BJ (cell line): ENCODE data around the gene AGAP1. TPM values are rescaled to one million over a fixed set of nuclear protein-coding genes. Genes with fewer than 3 reads are reported as not detected.

ENCODE experiments used
- CTCF ChIA-PET: fragments of 350-600 bp; formaldehyde crosslinking; extraction: SDS; loops from one replicate; lab custom pipeline; 2021; ENCODE audit warnings: antibody characterized with exemption, inconsistent platforms; lab: Yijun Ruan, JAX
- POLR2A ChIA-PET: fragments of 300-600 bp; sonication (Branson Sonifier 250); formaldehyde crosslinking; extraction: SDS; loops from one replicate; lab custom pipeline; 2021; ENCODE audit warnings: antibody characterized with exemption; lab: Charles Lee
- DNase-seq: peaks from one replicate; pipeline ENCODE4 v3.0.0-alpha.2; 2011; ENCODE audit warnings: low read depth
- H3K27me3 ChIP-seq: 2 replicates; pipeline ENCODE4 v1.6.0; 2011; ENCODE audit warnings: low read length; ENCODE audit not compliant: control insufficient read depth, insufficient read depth
- H3K36me3 ChIP-seq: 2 replicates; pipeline ENCODE4 v1.5.1; 2011; ENCODE audit warnings: low read length; ENCODE audit not compliant: control insufficient read depth, insufficient read depth
- H3K4me3 ChIP-seq: 2 replicates; pipeline ENCODE4 v1.5.1; 2011; ENCODE audit warnings: low read depth, mild to moderate bottlenecking, control low read depth, low read length
- polyA plus RNA-seq: library from polyadenylated mRNA; depleted of rRNA; stranded (reverse); fragments of >200 nt; gene quantifications from 2 replicates; pipeline ENCODE4 v1.2.3, GENCODE V29; 2011
- TF ChIP-seq, protein P1 (sequence below): IDR thresholded peaks from 2 replicates; pipeline ENCODE4 v1.5.1; 2011; ENCODE audit warnings: low read depth, mild to moderate bottlenecking, control low read depth, inconsistent platforms, low read length, moderate library complexity; ENCODE audit not compliant: insufficient read depth

AGAP1 gene
- polyA plus RNA-seq, 1 experiment, result 14.9 TPM

DNA sequence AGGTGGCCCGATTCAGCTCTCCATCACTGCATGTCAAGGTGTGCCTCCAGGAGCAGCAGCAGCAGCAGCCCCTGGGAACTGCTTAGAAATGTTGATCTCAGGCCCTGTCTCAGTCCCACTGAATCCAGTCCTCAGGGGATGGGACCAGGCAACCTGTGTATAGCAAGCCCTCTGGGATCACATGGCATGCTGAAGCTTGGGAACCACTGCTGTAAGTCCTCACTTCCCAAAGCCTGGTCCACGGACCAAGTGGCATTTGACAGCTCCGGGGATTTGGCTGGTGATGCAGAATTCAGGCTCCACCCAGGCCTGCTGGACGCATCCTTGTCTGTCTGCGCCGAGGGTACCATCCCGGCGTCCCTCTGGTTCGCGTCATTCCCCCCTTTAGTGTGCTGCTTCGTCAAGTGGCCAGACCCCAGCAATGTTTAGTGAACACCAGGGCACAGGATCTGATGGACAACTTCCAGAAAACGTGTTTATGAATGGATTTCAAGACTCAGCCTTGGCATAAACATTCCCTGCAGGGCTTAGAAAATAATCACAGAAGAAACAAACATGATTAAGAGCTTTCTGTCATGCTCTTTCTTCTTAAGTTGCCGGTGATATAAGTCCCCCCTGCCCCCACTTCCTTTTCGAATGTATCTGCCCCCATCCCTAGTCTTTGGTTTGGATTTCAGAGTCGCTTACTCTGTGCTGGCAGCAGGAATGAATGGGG lies 440.4 kb downstream of the AGAP1 start:
- no peak for DNase-seq
- peaks cover 2% of the 10 kb centered on the region for H3K36me3 ChIP-seq
- no peak overlapping the region for H3K4me3 ChIP-seq
- no peaks in the 10 kb centered on the region for H3K27me3 ChIP-seq
- TF ChIP-seq, protein P1, sequence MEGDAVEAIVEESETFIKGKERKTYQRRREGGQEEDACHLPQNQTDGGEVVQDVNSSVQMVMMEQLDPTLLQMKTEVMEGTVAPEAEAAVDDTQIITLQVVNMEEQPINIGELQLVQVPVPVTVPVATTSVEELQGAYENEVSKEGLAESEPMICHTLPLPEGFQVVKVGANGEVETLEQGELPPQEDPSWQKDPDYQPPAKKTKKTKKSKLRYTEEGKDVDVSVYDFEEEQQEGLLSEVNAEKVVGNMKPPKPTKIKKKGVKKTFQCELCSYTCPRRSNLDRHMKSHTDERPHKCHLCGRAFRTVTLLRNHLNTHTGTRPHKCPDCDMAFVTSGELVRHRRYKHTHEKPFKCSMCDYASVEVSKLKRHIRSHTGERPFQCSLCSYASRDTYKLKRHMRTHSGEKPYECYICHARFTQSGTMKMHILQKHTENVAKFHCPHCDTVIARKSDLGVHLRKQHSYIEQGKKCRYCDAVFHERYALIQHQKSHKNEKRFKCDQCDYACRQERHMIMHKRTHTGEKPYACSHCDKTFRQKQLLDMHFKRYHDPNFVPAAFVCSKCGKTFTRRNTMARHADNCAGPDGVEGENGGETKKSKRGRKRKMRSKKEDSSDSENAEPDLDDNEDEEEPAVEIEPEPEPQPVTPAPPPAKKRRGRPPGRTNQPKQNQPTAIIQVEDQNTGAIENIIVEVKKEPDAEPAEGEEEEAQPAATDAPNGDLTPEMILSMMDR, result no peak
- POLR2A ChIA-PET, result no interaction called here
- CTCF ChIA-PET, result interaction anchor here (1.1 kb wide), 1 partner anchor 155 kb away, joined by 3 read pairs; no protein-coding TSS in a partner anchor

DNA sequence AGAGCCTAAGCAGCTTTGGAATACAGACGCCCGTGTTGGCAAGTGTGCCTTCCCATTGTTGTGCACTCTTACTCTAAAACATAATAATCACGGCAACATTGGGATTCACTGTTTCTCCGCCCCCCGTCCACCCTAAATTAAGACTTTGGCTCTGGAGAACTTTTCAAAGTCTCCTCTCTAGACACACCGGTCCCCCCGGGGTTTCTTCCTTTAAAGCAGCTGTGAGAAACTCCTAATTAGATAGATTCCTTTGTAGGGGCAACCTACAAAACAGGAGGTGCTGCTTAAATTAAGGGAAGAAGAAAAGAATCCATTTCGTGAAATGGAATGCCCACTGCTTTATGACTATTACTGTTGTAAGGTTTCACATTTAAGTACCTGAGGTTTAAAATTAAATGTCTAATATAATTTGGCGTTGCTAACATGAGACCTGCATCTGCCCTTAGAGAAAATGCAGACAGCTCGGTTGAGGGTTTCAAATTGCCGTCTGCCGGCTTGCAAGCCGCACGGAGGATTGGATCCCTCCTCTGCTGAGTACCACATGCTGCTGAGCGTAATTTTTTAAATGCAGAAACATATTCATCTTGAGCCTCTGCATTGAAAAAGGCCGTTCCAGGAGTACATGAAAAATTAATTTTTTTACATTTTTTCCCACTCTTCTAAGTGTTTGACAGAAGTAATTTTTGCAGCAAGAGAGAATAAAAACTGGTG lies 441.1 kb downstream of the AGAP1 start:
- Histone ChIP-seq H3K27me3 (no peaks in the 10 kb centered on the region), H3K4me3 (no peak overlapping the region), H3K36me3 (peaks cover 2% of the 10 kb centered on the region)
- no peak for DNase-seq
- CTCF ChIA-PET, result no interaction called here
- POLR2A ChIA-PET, result no interaction called here
- TF ChIP-seq, protein P1, result no peak

DNA sequence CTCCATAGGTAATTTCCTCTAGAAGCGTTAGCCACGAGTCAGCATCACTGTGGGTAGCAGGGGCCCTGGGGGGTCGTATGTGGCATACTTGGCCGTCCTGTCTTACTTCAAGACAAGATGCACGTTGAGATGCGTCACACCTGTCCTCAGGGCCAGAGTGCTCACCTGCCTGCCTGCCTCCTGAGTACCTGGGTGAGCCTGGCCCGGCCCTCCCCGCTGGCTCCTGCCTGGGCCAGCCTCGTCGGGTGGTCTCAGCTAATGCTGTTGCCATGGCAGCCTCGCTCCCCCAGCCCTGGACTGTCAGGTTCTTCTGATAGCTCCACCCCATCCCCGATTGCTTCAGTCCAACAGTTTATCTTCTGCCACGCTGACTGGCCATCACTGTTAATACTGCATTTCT lies 441.9 kb downstream of the AGAP1 start:
- ChIA-PET POLR2A (no interaction called here), CTCF (interaction anchor here (1.3 kb wide), 1 partner anchor 8 kb away, joined by 4 read pairs; no protein-coding TSS in a partner anchor)
- TF ChIP-seq, protein P1, result no peak
- Histone ChIP-seq H3K36me3 (peaks cover 2% of the 10 kb centered on the region), H3K27me3 (no peaks in the 10 kb centered on the region), H3K4me3 (no peak overlapping the region)
- DNase-seq, result no peak

DNA sequence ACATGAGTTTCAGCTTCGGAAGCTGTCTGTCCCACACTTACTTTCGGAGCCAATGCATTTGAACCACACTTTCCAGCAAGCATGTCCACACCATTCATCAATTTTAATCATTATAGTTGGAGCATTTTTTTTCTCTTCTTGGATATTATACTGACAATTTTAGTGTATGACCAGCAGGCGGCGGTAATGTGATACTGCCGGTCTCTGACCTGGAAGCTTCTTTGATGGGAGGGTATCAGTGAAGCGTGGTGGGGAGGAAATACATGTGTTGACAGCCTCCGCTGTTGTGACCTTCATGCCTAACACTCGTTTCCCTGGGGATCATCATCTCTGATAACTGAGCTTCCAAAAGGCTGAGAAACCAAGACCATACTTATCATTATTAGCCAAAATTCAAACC lies 442.6 kb downstream of the AGAP1 start:
- TF ChIP-seq, protein P1, result peak; percentile 27; the same call in 1 of the 2 replicates
- Histone ChIP-seq H3K4me3 (no peak overlapping the region), H3K27me3 (no peaks in the 10 kb centered on the region), H3K36me3 (peaks cover 2% of the 10 kb centered on the region)
- CTCF ChIA-PET, result interaction anchor here (0.8 to 1.3 kb wide), 2 partner anchors 9 kb away, joined by 3 to 4 read pairs; no protein-coding TSS in a partner anchor
- POLR2A ChIA-PET, result no interaction called here
- DNase-seq, result no peak

DNA sequence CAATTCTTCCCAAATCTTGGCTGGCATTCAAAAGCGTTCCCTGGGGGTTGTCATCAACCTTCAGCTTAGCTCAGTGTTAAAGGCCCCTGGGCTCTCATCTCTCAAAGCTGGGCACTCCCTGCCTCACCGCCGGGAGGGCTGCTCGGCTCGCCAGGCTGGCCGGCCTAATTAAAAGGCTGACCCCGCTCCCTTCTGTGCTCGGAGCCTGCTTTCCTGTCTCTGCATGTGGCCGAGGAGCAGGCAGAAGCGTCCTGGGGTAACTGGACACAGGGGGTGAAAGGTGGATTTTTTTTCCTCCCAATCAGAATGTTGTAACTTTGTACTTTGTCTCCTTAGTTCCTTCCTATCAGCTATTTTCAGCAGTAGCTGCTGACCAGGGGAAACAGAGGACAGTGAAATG lies 443.2 kb downstream of the AGAP1 start:
- CTCF ChIA-PET, result interaction anchor here (0.8 kb wide), 1 partner anchor 8 kb away, joined by 3 read pairs; no protein-coding TSS in a partner anchor
- TF ChIP-seq, protein P1, result no peak
- Histone ChIP-seq H3K27me3 (no peaks in the 10 kb centered on the region), H3K4me3 (no peak overlapping the region), H3K36me3 (peaks cover under 1% of the 10 kb centered on the region)
- DNase-seq, result no peak
- POLR2A ChIA-PET, result no interaction called here
